HEK293 (cell line): Measurements from ENCODE around the gene RPS6KB2.

Experiments
- CTCF ChIP-seq: fragments of 450-650 bp; formaldehyde crosslinking; IDR thresholded peaks from 2 replicates; pipeline ENCODE4 v1.5.1; 2016; ENCODE audit warnings: missing biosample characterization, missing genetic modification characterization
- SP3 ChIP-seq: fragments of 450-650 bp; formaldehyde crosslinking; IDR thresholded peaks from 2 replicates; pipeline ENCODE4 v1.5.1; 2016; ENCODE audit warnings: missing biosample characterization, missing genetic modification characterization
- YY1 ChIP-seq: fragments of 450-650 bp; formaldehyde crosslinking; IDR thresholded peaks from 2 replicates; pipeline ENCODE4 v1.5.1; 2018; ENCODE audit warnings: missing biosample characterization, missing genetic modification characterization
- ZNF138 ChIP-seq: fragments of 450-650 bp; formaldehyde crosslinking; IDR thresholded peaks from 2 replicates; pipeline ENCODE4 v1.5.1; 2016; ENCODE audit warnings: missing biosample characterization, missing genetic modification characterization, borderline replicate concordance
- ZNF571 ChIP-seq: fragments of 450-650 bp; formaldehyde crosslinking; IDR thresholded peaks from 2 replicates; pipeline ENCODE4 v1.5.0; 2017; ENCODE audit warnings: missing biosample characterization, missing genetic modification characterization
- ZNF623 ChIP-seq: fragments of 450-650 bp; formaldehyde crosslinking; IDR thresholded peaks from 2 replicates; pipeline ENCODE4 v1.5.1; 2016; ENCODE audit warnings: missing biosample characterization, missing genetic modification characterization
- ZNF629 ChIP-seq: fragments of 450-650 bp; formaldehyde crosslinking; IDR thresholded peaks from 2 replicates; pipeline ENCODE4 v1.5.1; 2017; ENCODE audit warnings: missing biosample characterization, missing genetic modification characterization
- ZSCAN30 ChIP-seq: fragments of 450-650 bp; IDR thresholded peaks from 2 replicates; pipeline ENCODE4 v1.5.1; 2018; ENCODE audit warnings: missing biosample characterization, mild to moderate bottlenecking, missing genetic modification characterization, moderate library complexity

DNA sequence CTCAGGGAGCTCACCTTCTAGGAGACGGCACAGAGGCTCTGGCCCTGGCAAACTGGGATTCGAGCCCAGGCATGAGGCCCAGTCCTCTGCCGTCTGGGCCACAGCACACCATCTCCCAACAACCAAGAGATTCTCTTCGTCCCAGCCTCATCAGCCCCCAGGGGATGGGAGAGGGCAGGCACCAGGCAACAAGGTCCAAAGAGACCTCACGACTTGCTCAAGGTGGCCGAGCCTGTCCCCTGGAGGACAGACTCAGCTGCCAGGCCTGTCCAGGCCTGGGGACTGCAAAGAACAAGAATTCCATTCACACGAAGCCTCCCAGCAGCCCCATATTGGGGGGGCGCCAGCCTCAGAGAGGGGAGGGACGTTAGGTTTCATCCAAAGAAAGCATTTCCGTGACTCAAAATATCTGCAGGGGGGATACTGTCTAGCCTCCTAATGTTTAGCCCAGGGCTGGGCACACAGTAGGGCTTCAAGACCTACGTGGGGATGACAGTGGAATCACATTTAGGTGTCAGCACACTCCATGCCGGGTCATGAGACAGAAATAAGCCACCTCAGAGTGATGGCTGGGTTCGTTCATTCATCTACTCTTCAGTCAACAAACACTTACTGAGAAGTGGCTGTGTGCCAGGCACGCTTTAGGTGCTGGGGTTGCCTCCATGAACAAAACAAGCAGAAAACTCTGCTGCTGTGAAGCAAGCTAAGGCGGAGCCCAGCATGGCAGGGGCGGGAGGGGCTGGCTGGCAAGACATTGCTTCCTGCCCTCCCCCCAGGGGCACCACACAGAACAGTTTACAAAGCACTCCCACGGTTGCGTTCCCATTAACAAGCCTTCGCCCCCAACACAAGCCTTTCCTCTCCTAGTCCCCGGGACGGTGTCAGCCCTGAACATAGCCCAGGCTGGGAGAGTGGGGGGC is 11.6 kb upstream of the RPS6KB2 start:
- no peak for TF ChIP-seq CTCF (tag by site-specific recombination)
- TF ChIP-seq ZNF629 (tag by site-specific recombination): 0 out of 2 replicates have a peak, but pooled peaks have one; percentile 36
- TF ChIP-seq ZNF571 (tag by site-specific recombination): no peak
- TF ChIP-seq ZNF138 (tag by site-specific recombination): no peak
- no peak for TF ChIP-seq YY1 (tag by site-specific recombination)
- no peak for TF ChIP-seq ZSCAN30 (tag by site-specific recombination)
- no peak for TF ChIP-seq SP3 (tag by site-specific recombination)
- TF ChIP-seq ZNF623 (tag by site-specific recombination): no peak
